HG03025 (cell line): Measurements from ENCODE around the gene XKR8.

Experiments used
- ATAC-seq: cut with Tn5 transposase; IDR thresholded peaks from one replicate; pipeline ENCODE4 v1.9.1; 2021; ENCODE audit warnings: mild to moderate bottlenecking, moderate library complexity; ENCODE audit not compliant: unreplicated experiment, low FRiP score

Gene XKR8

GRCh38 chr1:27955076-27955475 is 4.7 kb upstream of the XKR8 start:
- no peak for ATAC-seq

- ATAC-seq = no peak
These were observed 3.0 kb upstream of the XKR8 start for GRCh38 chr1:27956761-27957160.

DNA sequence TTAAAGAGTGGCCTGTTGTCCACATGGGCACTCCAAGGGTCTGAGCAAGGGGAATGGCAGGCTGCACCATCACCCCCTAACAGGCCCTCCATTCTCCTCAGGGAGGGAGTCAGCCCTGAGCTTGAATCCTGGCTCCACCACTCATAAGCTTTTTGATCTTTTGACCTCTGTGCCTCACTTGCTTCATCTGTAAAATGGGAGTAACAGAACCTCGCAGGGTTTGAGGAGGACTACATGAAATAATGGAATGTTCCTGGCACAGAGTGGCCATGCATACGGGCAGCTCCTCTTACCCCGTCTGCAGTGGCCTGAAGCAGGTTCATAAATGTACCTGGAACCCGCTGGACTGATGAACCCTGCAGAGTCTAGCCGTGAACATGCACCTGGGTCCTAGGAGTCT is 2.1 kb upstream of the XKR8 start:
- ATAC-seq = no peak

- ATAC-seq = no peak
These were observed 1.3 kb upstream of the XKR8 start for GRCh38 chr1:27958513-27958912.

- no peak for ATAC-seq
These were observed 1.2 kb downstream of the XKR8 start for GRCh38 chr1:27960762-27961645.

GRCh38 chr1:27961646-27962221 is 2.0 kb downstream of the XKR8 start:
- no peak for ATAC-seq

DNA sequence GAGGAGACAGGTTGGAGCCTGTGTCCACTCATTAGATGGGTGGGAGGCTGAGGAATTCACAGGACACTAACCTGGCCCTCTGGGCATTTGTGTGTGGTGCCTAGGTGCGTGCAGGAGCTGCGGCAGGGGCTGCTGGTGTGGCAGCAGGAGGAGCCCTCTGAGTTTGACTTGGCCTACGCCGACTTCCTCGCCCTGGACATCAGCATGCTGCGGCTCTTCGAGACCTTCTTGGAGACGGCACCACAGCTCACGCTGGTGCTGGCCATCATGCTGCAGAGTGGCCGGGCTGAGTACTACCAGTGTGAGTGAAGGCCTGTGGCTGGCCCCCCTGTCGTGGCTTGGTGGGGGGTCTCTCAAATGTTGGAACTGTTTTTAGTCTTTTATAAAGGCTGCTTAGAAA is 3.6 kb downstream of the XKR8 start:
- no peak for ATAC-seq

DNA sequence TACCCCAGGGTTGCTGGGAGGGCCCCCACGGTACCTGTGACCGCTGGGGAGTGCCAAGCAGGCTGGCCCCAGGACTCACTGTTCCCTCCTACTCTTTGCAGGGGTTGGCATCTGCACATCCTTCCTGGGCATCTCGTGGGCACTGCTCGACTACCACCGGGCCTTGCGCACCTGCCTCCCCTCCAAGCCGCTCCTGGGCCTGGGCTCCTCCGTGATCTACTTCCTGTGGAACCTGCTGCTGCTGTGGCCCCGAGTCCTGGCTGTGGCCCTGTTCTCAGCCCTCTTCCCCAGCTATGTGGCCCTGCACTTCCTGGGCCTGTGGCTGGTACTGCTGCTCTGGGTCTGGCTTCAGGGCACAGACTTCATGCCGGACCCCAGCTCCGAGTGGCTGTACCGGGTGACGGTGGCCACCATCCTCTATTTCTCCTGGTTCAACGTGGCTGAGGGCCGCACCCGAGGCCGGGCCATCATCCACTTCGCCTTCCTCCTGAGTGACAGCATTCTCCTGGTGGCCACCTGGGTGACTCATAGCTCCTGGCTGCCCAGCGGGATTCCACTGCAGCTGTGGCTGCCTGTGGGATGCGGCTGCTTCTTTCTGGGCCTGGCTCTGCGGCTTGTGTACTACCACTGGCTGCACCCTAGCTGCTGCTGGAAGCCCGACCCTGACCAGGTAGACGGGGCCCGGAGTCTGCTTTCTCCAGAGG is 6.8 kb downstream of the XKR8 start:
- no peak for ATAC-seq

GRCh38 chr1:27967106-27967883 is 7.5 kb downstream of the XKR8 start:
- no peak for ATAC-seq

DNA sequence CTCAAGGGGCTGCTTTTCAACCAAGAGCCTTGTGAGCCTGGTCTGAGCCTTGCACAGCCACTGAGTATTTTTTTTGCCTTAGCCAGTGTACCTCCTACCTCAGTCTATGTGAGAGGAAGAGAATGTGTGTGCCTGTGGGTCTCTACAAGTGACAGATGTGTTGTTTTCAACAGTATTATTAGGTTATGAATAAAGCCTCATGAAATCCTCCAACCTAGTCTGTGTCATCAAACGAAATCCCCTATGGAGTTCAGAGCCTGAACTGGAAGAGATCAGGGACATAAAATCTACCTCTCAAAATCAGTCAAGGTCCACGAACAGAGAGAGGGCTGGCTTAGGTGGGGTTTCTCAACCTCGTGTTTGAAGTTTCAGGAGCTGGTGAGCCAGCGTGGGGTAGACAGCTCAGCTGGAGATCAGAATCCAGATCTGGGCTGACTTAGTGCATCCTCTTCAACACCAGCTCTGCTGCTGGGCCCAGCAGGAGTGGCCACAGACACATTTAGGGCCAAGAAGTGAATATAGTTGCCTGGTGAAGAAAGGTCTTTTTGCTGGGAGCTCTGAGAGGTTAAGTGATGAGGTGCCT is 8.2 kb downstream of the XKR8 start:
- ATAC-seq = no peak

DNA sequence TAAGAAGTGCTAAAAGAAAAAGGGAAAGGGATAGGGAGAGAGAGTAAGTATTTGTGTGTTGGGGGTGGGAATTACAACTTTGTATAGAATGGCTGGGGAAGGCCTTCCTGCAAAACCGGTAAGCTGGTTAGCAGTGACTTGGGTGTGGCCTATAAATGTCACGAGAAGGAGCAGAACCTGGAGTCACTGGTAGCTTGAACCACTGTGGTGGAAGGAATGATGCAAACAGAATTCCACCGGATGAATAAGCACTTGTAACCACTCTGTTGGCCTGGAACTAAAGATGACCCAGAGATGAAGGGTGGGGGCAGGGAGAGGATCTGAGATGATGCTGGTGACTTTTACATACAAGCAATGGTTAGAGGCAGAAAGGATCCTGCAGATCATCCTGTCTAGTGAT is 8.9 kb downstream of the XKR8 start:
- no peak for ATAC-seq

GRCh38 chr1:27970401-27970800 is 10.6 kb downstream of the XKR8 start:
- ATAC-seq = no peak

GRCh38 chr1:27971674-27972073 is 11.9 kb downstream of the XKR8 start:
- ATAC-seq = no peak

DNA sequence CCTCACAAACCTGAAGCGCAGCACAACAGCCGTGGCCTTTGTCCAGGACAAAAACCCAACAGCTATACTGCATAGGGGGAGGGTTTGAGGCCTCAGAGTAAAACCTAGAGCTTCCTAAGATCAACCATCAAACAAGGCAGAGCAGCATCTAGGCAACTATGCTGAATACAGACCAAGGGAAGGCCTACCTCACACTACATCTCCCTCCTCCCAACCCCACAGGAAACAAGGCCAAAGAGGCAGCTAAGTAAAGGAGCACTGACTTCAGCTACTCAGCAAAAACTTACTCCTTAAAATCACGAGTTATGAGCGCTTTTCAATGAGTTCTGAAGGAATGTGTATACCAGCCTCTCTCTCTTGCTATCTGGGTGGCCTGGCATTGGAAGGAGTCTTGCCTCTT is 12.4 kb downstream of the XKR8 start:
- ATAC-seq = no peak

GRCh38 chr1:27973771-27974416 is 14.1 kb downstream of the XKR8 start:
- no peak for ATAC-seq

GRCh38 chr1:27974417-27974781 is 14.6 kb downstream of the XKR8 start:
- ATAC-seq = no peak

GRCh38 chr1:27979151-27979858 is 19.5 kb downstream of the XKR8 start:
- no peak for ATAC-seq

- no peak for ATAC-seq
These were observed 20.1 kb downstream of the XKR8 start for GRCh38 chr1:27979859-27980201.

DNA sequence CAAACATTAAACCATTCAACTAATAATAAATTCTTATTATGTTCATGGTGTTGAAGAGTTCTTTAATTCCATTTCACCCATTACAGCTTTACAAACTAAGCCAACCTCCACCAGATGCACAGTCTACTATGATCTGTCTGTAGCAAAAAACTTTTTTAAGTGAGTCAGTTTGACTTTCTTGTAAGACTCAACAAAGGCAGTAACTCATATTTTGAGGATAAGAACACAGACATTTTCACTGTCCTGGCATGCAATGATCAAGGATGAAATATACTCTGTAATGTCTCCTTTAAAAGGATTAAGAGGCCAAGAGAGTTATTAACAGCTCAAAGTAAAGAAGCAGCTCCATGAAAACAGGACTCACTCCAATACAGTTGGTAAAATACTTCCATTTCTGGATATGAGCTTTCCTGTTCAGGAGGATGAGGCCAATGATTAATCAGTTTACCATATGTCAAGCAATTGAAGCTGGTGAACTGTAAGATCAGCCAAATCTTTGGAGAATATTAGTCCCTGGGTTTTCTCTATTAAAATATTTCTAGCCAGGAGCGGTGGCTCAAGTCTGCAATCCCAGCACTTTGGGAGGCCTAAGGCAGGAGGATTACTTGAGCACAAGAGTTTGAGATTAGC is 20.6 kb downstream of the XKR8 start:
- ATAC-seq = no peak
